Measurements from ENCODE around the gene MAD2L1BP. TPM values are rescaled to one million over a fixed set of nuclear protein-coding genes. Genes with fewer than 3 reads are reported as not detected.
A peak's percentile ranks its signal among the peaks of the same experiment; 100 is the strongest.

Gene MAD2L1BP
- total and polyA plus RNA-seq, 2 of the 13 experiments (the other 11 are each of a cell fraction or from before 2014, with no cell fraction given) = 54.2 to 55.5 TPM

DNA sequence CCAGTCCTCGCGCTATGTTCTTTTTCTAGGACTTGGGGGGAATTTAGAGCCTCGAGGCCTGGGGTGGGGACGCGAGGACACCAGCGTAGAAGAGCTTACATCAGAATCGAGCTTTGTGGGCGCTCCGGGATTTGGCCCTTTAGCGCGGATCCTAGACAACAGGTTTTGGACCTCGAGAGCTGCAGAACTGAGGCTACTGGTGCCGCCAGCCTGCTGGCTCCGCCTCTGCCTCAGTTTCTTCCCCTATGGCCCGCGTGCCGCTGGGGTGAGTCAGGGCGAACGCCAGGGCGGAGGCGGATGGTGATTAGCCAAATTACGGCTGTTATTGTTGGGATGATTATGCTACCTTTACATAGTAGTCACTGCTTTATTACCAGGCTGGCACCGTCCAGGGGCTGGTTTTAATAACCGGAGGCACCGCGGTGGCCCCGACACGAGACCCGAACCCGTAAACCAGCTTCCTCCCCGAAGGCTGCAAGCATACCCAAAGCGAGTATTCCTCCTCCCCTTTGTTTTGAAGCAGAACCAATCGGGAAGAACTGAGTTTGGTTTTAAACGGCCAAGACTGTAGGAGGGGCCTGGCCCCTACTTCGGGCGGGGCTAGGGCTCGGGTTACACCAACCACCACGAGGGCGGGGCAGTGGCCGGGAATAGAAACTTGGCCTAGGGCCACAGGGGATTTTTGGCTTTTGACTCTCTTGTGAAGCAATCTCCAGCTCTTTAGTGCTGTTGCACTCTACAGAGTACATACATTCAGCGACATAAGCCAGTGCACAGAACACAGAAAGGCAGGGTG, 5.9 kb upstream of the MAD2L1BP start (continued):
- TF ChIP-seq ZFP36 (IDR thresholded peaks at IDR 0.05; ENCODE audit: borderline replicate concordance, low read depth, low read length, partially characterized antibody) = no peak
- TF ChIP-seq, protein P1, sequence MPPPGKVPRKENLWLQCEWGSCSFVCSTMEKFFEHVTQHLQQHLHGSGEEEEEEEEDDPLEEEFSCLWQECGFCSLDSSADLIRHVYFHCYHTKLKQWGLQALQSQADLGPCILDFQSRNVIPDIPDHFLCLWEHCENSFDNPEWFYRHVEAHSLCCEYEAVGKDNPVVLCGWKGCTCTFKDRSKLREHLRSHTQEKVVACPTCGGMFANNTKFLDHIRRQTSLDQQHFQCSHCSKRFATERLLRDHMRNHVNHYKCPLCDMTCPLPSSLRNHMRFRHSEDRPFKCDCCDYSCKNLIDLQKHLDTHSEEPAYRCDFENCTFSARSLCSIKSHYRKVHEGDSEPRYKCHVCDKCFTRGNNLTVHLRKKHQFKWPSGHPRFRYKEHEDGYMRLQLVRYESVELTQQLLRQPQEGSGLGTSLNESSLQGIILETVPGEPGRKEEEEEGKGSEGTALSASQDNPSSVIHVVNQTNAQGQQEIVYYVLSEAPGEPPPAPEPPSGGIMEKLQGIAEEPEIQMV (CRISPR knock-in tag; IDR thresholded peaks at IDR 0.05; ENCODE audit: low read depth) = no peak
- TF ChIP-seq, protein P2, sequence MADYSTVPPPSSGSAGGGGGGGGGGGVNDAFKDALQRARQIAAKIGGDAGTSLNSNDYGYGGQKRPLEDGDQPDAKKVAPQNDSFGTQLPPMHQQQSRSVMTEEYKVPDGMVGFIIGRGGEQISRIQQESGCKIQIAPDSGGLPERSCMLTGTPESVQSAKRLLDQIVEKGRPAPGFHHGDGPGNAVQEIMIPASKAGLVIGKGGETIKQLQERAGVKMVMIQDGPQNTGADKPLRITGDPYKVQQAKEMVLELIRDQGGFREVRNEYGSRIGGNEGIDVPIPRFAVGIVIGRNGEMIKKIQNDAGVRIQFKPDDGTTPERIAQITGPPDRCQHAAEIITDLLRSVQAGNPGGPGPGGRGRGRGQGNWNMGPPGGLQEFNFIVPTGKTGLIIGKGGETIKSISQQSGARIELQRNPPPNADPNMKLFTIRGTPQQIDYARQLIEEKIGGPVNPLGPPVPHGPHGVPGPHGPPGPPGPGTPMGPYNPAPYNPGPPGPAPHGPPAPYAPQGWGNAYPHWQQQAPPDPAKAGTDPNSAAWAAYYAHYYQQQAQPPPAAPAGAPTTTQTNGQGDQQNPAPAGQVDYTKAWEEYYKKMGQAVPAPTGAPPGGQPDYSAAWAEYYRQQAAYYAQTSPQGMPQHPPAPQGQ (CRISPR knock-in tag; IDR thresholded peaks at IDR 0.05; ENCODE audit: borderline replicate concordance) = no peak; the same call in 1 of the 2 replicates
- TF ChIP-seq CHD2 (IDR thresholded peaks at IDR 0.05; ENCODE audit: low read depth, low read length) = no peak
- peak; percentile 50 to 90; a peak in 3 of 4 replicates for TF ChIP-seq HMGXB4 (CRISPR knock-in tag; IDR thresholded peaks at IDR 0.05; ENCODE audit: borderline replicate concordance in 1 of 2, low read depth in 1 of 2)
- TF ChIP-seq MATR3 (CRISPR knock-in tag; IDR thresholded peaks at IDR 0.05) = no peak
- TF ChIP-seq RARG (CRISPR knock-in tag; IDR thresholded peaks at IDR 0.05; ENCODE audit: low read depth) = no peak
- TF ChIP-seq, protein P3, sequence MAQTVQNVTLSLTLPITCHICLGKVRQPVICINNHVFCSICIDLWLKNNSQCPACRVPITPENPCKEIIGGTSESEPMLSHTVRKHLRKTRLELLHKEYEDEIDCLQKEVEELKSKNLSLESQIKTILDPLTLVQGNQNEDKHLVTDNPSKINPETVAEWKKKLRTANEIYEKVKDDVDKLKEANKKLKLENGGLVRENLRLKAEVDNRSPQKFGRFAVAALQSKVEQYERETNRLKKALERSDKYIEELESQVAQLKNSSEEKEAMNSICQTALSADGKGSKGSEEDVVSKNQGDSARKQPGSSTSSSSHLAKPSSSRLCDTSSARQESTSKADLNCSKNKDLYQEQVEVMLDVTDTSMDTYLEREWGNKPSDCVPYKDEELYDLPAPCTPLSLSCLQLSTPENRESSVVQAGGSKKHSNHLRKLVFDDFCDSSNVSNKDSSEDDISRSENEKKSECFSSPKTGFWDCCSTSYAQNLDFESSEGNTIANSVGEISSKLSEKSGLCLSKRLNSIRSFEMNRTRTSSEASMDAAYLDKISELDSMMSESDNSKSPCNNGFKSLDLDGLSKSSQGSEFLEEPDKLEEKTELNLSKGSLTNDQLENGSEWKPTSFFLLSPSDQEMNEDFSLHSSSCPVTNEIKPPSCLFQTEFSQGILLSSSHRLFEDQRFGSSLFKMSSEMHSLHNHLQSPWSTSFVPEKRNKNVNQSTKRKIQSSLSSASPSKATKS (CRISPR knock-in tag; IDR thresholded peaks at IDR 0.05) = no peak
- TF ChIP-seq ZNF615 (CRISPR knock-in tag; IDR thresholded peaks at IDR 0.05; ENCODE audit: borderline replicate concordance) = no peak
- no peak for TF ChIP-seq KLF11 (CRISPR knock-in tag; IDR thresholded peaks at IDR 0.05)
- no peak for TF ChIP-seq ZFAT (CRISPR knock-in tag; conservative IDR thresholded peaks at IDR 0.05)
- TF ChIP-seq BATF2 (CRISPR knock-in tag; IDR thresholded peaks at IDR 0.05) = no peak
- peak; percentile 60 for TF ChIP-seq ZNF556 (CRISPR knock-in tag; IDR thresholded peaks at IDR 0.05; ENCODE audit: borderline replicate concordance)
- TF ChIP-seq HNF4A (CRISPR knock-in tag; IDR thresholded peaks at IDR 0.05) = peak; percentile 30
- 0 out of 2 replicates have a peak, but pooled peaks have one; percentile 19 for TF ChIP-seq MTF1 (CRISPR knock-in tag; IDR thresholded peaks at IDR 0.05)
- TF ChIP-seq, protein P4, sequence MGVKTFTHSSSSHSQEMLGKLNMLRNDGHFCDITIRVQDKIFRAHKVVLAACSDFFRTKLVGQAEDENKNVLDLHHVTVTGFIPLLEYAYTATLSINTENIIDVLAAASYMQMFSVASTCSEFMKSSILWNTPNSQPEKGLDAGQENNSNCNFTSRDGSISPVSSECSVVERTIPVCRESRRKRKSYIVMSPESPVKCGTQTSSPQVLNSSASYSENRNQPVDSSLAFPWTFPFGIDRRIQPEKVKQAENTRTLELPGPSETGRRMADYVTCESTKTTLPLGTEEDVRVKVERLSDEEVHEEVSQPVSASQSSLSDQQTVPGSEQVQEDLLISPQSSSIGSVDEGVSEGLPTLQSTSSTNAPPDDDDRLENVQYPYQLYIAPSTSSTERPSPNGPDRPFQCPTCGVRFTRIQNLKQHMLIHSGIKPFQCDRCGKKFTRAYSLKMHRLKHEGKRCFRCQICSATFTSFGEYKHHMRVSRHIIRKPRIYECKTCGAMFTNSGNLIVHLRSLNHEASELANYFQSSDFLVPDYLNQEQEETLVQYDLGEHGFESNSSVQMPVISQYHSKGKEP (CRISPR knock-in tag; IDR thresholded peaks at IDR 0.05) = 0 out of 2 replicates have a peak, but pooled peaks have one; percentile 46
- peak; percentile 95 for TF ChIP-seq SP4 (CRISPR knock-in tag; IDR thresholded peaks at IDR 0.05)
- TF ChIP-seq BRCA1 (CRISPR knock-in tag; IDR thresholded peaks at IDR 0.05) = peak; percentile 86
- TF ChIP-seq ELF3 (CRISPR knock-in tag; IDR thresholded peaks at IDR 0.05) = peak; percentile 52
